ENCODE measurements around the gene BRAT1.

- TF ChIP-seq CTCF (IDR thresholded peaks at IDR 0.05) (no peak), EZH2 (IDR thresholded peaks at IDR 0.05; ENCODE audit: borderline replicate concordance, insufficient read depth, low read depth, low read length, poor library complexity, severe bottlenecking) (no peak)
These were observed 21.6 kb upstream of the BRAT1 start for GRCh38 chr7:2576742-2577491.

Data from B cell (primary cell).